Epithelial cell of esophagus (primary cell): Measurements from ENCODE around the gene DYRK1A.

ENCODE experiments used
- DNase-seq: peaks from one replicate; pipeline ENCODE4 v3.0.0; 2010; ENCODE audit warnings: low read depth
- H3K4me3 ChIP-seq: 2 replicates; pipeline ENCODE4 v1.5.1; 2011; ENCODE audit warnings: mild to moderate bottlenecking, low read length, control low read depth
- CTCF ChIP-seq: IDR thresholded peaks from 2 replicates; pipeline ENCODE4 v1.5.1; 2011; ENCODE audit warnings: low read depth, mild to moderate bottlenecking, low read length, control low read depth, inconsistent platforms; ENCODE audit not compliant: insufficient read depth; ENCODE audit errors: missing control alignments

The DYRK1A gene

GRCh38 chr21:37364722-37365121 is 1.9 kb upstream of the DYRK1A start:
- no peak for TF ChIP-seq CTCF
- DNase-seq: no peak
- H3K4me3 ChIP-seq: no peak overlapping the region

DNA sequence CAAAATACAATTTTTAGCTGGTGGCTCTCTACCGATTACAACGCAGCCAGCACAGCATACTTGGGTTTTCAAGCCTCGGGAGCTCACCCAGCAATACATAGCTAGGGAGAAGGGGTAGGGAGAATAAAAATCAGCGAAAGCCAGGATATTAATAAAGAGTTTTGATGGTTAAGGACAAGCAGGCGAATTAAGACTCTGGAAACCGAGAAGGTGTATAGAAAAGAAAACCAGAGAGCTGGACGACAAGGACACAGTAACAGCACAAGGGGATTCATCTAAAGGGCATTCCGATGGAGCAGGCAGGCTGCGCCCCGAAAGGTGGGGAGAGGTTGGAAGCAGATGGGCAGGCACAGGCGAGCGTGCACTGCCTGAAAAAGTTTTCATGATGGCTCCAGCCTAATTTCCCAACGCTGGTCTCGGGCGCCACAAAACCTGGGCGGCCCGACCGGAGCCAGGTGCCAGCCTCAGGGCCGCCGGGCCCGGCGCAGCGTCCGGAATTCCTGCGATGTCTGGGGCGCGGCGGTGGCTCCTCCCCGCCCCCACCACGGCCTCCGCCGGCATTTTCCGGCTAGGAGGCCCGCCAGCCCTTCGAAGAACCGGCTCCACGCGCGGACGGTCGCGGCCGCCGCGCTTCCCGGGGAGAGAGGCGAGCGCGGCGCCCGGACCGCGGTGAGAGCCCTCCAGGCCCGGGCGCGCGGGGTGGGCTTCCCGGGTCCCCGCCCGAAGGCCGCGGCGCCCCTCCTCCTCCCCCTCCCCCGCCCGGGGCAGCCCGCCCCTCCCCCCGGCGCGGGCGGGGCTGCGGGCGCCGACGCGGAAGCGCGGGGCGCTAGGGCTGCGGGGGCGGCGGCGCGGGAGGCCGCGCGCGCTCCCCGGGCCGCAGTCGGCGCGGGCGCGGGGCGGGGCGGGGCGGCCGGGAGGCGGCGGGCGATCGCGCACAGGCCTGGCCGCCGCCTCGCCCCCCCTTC is 774 bp upstream of the DYRK1A start:
- no peak for TF ChIP-seq CTCF
- peak; percentile 80 for DNase-seq
- H3K4me3 ChIP-seq: peak overlapping the region; percentile 87

DNA sequence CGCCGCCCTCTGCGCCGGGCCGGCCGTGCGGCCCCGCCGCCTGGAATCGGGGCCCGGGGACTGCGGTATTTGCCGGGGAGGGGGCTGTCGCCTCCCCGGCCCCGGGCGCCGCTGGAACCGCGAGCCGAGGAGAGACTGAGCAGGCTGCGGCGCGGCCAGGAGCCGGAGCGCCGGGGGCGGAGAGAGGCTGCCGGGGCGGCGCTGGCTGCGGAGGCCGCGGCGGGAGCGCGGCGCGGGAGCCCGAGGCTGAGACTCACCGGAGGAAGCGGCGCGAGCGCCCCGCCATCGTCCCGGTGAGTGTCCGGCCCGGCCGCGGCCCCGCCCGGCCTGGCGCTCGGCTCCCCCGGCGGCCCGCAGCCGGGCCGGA is 746 bp downstream of the DYRK1A start:
- no peak for TF ChIP-seq CTCF
- no peak for DNase-seq
- peak overlapping the region; percentile 86 for H3K4me3 ChIP-seq

DNA sequence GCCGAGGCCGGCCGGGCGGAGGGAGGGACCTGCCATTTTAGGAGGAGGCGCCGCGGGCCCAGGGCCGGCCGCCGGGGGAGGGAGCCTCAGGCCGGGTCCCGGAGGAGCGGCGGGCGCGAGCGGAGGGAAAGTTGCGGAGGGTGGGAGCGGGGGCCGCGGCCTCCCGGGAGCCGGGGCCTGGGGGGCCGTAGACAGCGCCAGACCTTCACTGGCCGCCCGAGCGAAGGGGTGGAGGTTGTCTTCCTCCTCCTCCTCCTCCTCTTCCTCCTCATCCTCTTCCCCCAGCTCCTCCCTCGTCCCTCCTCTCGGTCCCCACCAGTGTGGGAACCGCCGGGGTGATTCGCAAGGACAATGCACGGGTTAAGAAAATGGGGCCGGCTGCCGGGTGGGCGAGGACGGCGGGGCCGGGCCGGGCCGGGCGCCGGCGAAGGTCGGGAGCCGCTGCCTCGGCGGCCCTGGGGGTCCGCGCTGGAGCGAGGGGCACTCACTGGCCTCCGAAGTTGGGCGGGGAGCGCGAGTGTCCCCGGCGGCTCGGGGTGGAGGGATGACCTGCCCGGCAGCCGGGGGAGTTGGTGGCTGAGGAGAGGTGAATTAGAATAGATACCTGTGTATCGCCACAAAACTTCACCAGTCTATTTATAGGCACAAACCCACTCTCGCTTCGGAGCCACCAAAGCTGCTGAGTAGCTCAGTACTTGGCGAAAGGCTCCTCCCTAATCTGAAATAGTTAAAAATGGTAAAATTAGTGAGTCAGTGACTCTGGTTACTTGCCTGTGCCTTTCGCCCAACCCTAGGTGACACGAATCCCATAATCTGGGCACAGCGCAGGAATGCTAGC is 1.3 kb downstream of the DYRK1A start:
- peak; percentile 51 for DNase-seq
- TF ChIP-seq CTCF: no peak
- peak overlapping the region; percentile 86 for H3K4me3 ChIP-seq

GRCh38 chr21:37368541-37369279 is 2.1 kb downstream of the DYRK1A start:
- peak; percentile 89 for DNase-seq
- TF ChIP-seq CTCF: no peak
- peak overlapping the region; percentile 86 for H3K4me3 ChIP-seq

GRCh38 chr21:37369307-37369854 is 2.8 kb downstream of the DYRK1A start:
- peak overlapping the region; percentile 86 for H3K4me3 ChIP-seq
- no peak for TF ChIP-seq CTCF
- DNase-seq: no peak
